ENCODE data around the gene NKAIN2. TPM values are rescaled to one million over a fixed set of nuclear protein-coding genes. Genes with fewer than 3 reads are reported as not detected.
"Not testable (repeated sequence)": the region's sequence is repeated elsewhere in the genome, so short reads cannot be mapped to it uniquely, and the experiment has no call there.

The NKAIN2 gene
- total RNA-seq, 2 experiments from 2014 or later: not detected

DNA sequence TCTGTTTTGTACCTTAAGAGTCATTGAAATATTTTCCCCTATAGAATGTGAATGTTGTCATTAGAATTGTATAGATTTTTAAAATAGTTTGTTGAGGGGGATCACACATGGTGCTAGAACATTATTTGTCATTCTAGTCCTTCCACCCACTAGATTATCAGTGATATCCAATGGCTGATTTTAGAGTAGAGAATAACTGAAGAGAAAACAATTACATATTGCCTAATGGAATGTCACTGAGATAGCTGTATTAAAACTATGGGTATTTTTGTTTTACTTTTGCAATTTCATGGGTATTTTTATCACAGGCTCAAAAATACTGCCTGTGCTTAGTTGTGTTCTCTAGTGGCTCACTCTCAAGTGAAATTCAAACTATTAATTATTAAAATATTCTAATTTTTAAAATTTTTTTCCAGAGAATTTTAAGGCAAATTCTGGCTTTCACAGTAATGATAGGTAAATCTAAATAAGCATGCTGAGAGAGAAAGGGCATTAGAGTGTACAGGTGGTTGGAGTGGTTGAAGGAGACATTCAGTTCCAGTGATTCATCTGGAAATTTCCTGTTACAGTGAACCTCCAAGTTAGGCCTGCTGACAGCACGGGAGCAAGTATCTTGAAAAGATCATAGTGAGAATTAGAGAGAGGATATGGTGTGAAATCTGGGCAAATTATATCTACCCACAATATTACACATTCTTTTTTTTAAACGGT is 399.6 kb downstream of the NKAIN2 start:
- Mint-ChIP-seq H3K4me3 (no peak overlapping the region), H3K27ac (no peak overlapping the region), H3K9me3 (ENCODE audit: low read depth) (no peaks in the 10 kb centered on the region), H3K36me3 (ENCODE audit: low read depth) (no peaks in the 10 kb centered on the region), H3K4me1 (no peaks in the 10 kb centered on the region), H3K27me3 (no peaks in the 10 kb centered on the region)
- DNase-seq (no peak), ATAC-seq (no peak)
- intact Hi-C loops (cut with DNase I, micrococcal nuclease): no loop called here
- CTCF ChIA-PET: no interaction called here
- POLR2A ChIA-PET: no interaction called here

DNA sequence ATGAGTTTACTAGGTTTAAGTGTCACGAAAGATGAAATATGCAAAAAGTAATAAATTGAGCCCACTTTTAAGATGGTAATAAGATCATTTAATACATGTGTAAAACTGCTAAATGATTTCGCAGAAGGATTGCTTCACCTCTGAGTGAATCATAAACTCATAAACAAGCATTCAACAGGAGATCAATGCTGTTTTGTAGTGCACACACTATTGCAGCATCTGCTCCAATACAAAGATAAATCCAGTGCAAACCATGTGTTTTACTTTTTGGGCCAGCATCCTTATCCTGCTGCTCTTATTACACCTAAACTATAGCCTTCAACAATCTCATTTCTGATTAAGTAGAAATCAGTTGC is 400.1 kb downstream of the NKAIN2 start:
- no peak for ATAC-seq
- Mint-ChIP-seq H3K4me1 (no peaks in the 10 kb centered on the region), H3K27me3 (no peaks in the 10 kb centered on the region), H3K36me3 (ENCODE audit: low read depth) (no peaks in the 10 kb centered on the region), H3K9me3 (ENCODE audit: low read depth) (no peaks in the 10 kb centered on the region), H3K4me3 (no peak overlapping the region), H3K27ac (no peak overlapping the region)
- POLR2A ChIA-PET: no interaction called here
- intact Hi-C loops (cut with DNase I, micrococcal nuclease): no loop called here
- CTCF ChIA-PET: no interaction called here
- DNase-seq: no peak

DNA sequence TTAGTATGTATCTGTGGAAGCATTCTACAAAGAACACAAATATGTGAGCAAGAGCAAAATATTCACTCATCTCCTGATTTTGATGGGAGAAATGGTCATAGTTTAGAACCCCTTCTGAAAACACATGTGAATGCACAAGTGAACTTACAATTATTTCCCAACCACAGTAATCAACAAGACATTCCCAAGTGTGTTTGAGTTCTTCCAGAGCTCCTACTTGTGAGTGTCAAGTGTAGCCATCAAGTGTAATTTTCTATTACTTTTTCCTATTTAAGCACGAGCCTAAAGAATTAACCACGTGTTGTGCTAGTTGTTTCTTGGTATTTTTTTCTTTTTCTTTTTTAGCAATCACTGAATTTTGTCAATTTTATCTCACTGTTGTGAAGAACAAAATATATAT is 402.3 kb downstream of the NKAIN2 start:
- intact Hi-C loops (cut with DNase I, micrococcal nuclease): no loop called here

DNA sequence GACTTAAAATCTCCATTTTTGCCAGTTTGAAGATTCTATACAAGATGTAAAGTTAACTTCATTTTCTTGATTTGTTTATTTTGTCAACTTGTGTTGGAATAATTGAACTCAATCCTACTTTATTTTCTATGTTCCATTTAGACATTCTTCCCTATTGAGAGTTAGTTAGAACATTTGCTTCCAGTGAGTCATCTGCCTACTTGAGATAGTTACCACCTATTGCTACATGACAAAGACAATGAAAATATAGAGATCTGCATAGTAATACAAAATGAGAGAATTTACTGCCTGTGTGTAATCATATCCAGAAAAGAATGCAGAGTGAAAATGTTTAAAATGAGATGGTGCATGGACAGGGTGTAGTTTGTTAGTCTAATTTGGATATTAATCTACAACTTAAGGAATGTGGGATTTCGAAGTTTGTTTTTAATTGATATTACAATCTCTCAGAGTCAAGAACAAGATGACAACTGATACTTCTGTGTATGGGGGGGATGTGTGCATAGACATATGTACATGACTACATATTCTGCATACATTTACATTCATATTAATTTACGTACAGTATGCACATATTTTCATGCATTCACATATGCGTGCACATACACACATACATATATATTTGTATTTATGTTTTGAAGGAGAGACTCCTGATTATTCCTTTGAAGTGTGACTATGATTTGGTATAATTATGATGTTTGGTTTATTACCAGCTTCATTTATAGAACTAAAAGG is 420.1 kb downstream of the NKAIN2 start:
- ChIA-PET POLR2A (no interaction called here), CTCF (no interaction called here)
- no peaks in the 10 kb centered on the region for H3K36me3 Mint-ChIP-seq (ENCODE audit: low read depth)
- H3K4me1 Mint-ChIP-seq: no peaks in the 10 kb centered on the region
- no peak for ATAC-seq
- no peak overlapping the region for H3K4me3 Mint-ChIP-seq
- DNase-seq: no peak
- intact Hi-C loops (cut with DNase I, micrococcal nuclease): no loop called here
- no peaks in the 10 kb centered on the region for H3K27me3 Mint-ChIP-seq
- peaks cover 5% of the 10 kb centered on the region for H3K9me3 Mint-ChIP-seq (ENCODE audit: low read depth)
- H3K27ac Mint-ChIP-seq: no peak overlapping the region

More for the DNA sequence above, 402.3 kb downstream of the NKAIN2 start:
- H3K27ac Mint-ChIP-seq: no peak overlapping the region
- CTCF ChIA-PET: no interaction called here
- POLR2A ChIA-PET: no interaction called here
- no peaks in the 10 kb centered on the region for H3K4me1 Mint-ChIP-seq
- ATAC-seq (no peak), DNase-seq (no peak)
- no peaks in the 10 kb centered on the region for H3K9me3 Mint-ChIP-seq (ENCODE audit: low read depth)
- H3K27me3 Mint-ChIP-seq: no peaks in the 10 kb centered on the region
- no peaks in the 10 kb centered on the region for H3K36me3 Mint-ChIP-seq (ENCODE audit: low read depth)
- no peak overlapping the region for H3K4me3 Mint-ChIP-seq

DNA sequence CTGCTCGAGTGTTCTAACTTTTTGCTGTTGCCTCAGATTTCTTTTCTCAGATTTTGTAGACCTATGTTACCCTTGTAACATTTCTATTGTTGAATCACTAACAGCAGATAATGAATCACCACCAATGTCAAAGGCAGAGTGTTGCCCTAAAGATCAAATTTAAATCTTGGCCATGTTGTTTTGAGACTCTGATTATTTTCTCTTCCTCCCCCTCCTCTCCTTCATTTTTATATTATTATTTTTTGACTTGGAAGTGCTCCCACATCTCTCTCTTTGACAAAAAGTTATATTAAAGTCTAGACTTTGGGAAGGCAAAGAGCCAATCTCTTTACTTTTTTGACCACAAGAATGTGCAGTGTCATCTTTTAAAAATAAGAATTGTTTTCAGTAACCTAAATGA is 422.7 kb downstream of the NKAIN2 start:
- no peaks in the 10 kb centered on the region for H3K27me3 Mint-ChIP-seq
- no peaks in the 10 kb centered on the region for H3K36me3 Mint-ChIP-seq (ENCODE audit: low read depth)

DNA sequence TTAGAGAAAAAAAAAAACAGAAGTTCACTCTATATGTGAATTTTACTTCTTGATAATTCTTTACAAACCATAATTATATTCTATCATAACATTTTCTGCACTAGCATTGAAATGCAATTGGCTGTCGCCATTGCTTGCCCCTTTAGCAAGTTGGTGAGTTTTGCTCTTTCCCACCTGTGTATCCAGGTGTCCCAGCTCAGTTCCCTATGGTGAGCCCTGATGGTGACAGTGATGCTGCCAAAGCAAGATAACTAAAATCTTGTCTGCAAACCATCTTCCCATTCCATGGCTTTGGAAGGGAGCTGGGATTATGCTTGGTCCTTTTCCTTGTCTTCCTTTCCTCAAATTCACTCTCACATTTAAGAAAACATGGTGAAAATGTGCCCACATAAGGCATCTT is 429.6 kb downstream of the NKAIN2 start:
- Mint-ChIP-seq H3K4me3 (no peak overlapping the region), H3K27ac (no peak overlapping the region), H3K27me3 (no peaks in the 10 kb centered on the region), H3K36me3 (ENCODE audit: low read depth) (no peaks in the 10 kb centered on the region), H3K9me3 (ENCODE audit: low read depth) (peaks cover 12% of the 10 kb centered on the region), H3K4me1 (no peaks in the 10 kb centered on the region)
- ChIA-PET CTCF (no interaction called here), POLR2A (no interaction called here)
- DNase-seq (no peak), ATAC-seq (no peak)
- intact Hi-C loops (cut with DNase I, micrococcal nuclease): no loop called here

More for the DNA sequence above, 422.7 kb downstream of the NKAIN2 start:
- Mint-ChIP-seq H3K9me3 (ENCODE audit: low read depth) (peaks cover 12% of the 10 kb centered on the region), H3K27ac (no peak overlapping the region), H3K4me1 (no peaks in the 10 kb centered on the region), H3K4me3 (no peak overlapping the region)
- no peak for DNase-seq
- ChIA-PET CTCF (no interaction called here), POLR2A (interaction anchor here (0.6 kb wide), 1 partner anchor 186 kb away, joined by 5 read pairs; no protein-coding TSS in a partner anchor)
- ATAC-seq: no peak
- intact Hi-C loops (cut with DNase I, micrococcal nuclease): no loop called here

DNA sequence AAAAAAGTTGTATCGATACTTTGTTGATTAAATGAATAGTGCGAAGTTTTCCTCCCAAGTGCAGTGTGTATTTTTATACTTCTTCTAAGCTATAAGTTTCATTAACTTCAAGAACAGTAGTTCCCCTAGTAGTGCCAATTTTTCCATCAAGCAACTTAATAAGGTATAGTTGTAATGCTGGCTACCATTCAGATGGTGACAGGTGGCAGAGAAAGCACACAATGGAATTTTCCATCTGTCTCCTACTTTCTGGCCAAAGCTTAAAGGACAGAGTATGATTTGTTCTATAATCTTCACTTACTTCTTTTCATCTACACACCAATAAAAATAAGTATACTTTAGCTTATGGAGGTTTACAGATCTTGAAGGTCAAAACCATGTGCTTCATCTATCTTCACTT is 431.1 kb downstream of the NKAIN2 start:
- peaks cover 9% of the 10 kb centered on the region for H3K9me3 Mint-ChIP-seq (ENCODE audit: low read depth)
- no peak for DNase-seq
- H3K27ac Mint-ChIP-seq: no peak overlapping the region
- no peaks in the 10 kb centered on the region for H3K27me3 Mint-ChIP-seq
- H3K4me1 Mint-ChIP-seq: no peaks in the 10 kb centered on the region
- no peaks in the 10 kb centered on the region for H3K36me3 Mint-ChIP-seq (ENCODE audit: low read depth)
- CTCF ChIA-PET: no interaction called here
- no peak overlapping the region for H3K4me3 Mint-ChIP-seq
- POLR2A ChIA-PET: no interaction called here
- ATAC-seq: no peak
- intact Hi-C loops (cut with DNase I, micrococcal nuclease): no loop called here

DNA sequence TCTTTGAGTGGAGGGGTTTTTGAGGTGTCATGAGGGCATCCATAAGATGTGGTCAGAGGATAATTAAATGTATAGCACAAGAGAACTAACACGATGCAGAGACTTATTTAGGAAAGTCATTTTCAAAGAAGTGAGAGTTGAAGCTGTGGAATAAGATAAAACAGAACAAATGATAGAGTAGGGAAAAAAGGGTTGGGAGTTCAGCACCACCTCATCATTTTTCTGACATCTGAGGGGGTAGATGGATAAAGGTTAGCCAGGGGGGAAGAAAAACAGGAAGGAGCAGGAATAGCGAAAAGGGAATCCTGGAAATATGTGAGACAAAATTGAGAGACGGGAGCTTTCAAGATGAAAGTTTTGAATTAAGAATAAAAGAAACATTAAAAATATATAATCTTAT is 434.2 kb downstream of the NKAIN2 start:
- Mint-ChIP-seq H3K27me3 (no peaks in the 10 kb centered on the region), H3K36me3 (ENCODE audit: low read depth) (no peaks in the 10 kb centered on the region), H3K27ac (no peak overlapping the region), H3K4me1 (no peaks in the 10 kb centered on the region), H3K9me3 (ENCODE audit: low read depth) (peaks cover 6% of the 10 kb centered on the region), H3K4me3 (no peak overlapping the region)
- intact Hi-C loops (cut with DNase I, micrococcal nuclease): no loop called here
- ChIA-PET CTCF (no interaction called here), POLR2A (no interaction called here)
- no peak for ATAC-seq
- DNase-seq: no peak

DNA sequence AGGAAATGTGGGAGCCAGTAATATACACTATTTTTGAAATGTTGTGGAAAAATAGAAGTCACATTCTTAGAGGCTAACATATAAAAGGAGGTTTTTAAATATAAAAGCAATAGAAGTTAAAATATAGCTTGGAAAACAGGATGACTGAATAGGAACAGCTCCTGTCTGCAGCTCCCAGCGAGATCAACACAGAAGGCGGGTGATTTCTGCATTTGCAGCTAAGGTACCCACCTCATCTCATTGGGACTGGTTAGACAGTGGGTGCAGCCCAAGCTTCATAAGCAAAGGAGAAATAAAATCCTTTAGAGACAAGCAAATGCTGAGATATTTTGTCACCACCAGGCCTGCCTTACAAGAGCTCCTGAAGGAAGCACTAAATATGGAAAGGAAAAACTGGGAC is 434.7 kb downstream of the NKAIN2 start:
- H3K27me3 Mint-ChIP-seq; ATAC-seq; H3K4me3 Mint-ChIP-seq; H3K36me3 Mint-ChIP-seq (ENCODE audit: low read depth); CTCF ChIA-PET; intact Hi-C loops (cut with DNase I, micrococcal nuclease); DNase-seq; H3K27ac Mint-ChIP-seq; H3K4me1 Mint-ChIP-seq; H3K9me3 Mint-ChIP-seq (ENCODE audit: low read depth); POLR2A ChIA-PET: not testable (repeated sequence)

DNA sequence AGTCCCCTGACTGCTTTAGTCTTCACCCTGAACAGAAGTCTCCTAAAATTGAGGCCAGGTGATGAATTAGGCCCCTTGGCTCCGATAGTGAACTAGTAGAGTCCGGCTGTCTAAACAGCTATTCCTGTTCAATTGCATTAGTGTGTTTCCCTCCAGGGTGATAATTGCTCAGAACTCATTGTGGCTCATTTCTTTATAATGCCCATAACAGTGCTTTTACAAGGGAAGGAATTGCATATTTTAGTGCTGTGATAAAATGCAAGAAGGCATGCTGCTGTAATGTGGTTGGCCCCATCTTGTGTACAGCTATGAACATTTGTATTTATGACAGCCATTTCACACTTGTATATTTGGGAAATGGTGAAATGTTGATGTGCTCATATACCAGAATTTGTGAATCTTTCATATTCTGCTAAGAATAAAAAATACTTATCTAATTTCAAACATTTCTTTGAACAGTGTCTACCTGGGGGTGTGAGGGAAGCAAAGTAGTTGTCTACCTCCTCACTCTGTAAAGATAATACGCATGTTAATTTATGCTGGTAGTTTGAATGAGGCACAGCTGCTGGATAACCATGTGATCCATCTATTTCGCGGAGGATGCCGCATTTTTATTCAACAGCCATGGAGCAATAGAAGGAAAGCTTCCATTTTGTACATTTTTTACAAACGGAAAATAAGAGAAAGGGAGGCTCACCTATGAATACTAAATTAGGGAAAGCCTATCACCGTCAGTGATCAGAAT is 451.4 kb downstream of the NKAIN2 start:
- POLR2A ChIA-PET: no interaction called here
- CTCF ChIA-PET: no interaction called here
- Mint-ChIP-seq H3K4me1 (no peaks in the 10 kb centered on the region), H3K36me3 (ENCODE audit: low read depth) (no peaks in the 10 kb centered on the region), H3K27me3 (no peaks in the 10 kb centered on the region), H3K27ac (no peak overlapping the region), H3K9me3 (ENCODE audit: low read depth) (no peaks in the 10 kb centered on the region), H3K4me3 (no peak overlapping the region)
- no peak for DNase-seq
- no peak for ATAC-seq
- intact Hi-C loops (cut with DNase I, micrococcal nuclease): no loop called here

DNA sequence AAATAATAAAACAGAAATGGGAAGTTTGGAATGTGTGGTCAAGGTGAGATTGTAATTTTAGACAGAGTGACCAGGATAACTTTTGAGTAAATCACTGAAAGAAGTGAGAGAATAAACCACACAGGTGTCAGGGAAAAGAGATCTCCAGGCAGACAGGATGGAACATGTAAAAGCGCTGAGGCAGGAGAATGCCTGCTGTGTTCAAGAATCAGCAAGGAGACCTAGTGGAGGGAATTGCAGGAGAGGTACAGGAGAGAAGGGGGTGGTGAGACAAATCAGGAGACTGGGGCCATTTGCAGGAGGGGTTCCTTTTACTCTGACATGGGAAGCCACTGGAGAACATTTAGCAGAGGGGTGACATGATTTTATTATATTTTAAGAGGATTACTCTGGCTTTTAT is 456.7 kb downstream of the NKAIN2 start:
- H3K27ac Mint-ChIP-seq: no peak overlapping the region
- no peak overlapping the region for H3K4me3 Mint-ChIP-seq
- no peak for ATAC-seq
- POLR2A ChIA-PET: no interaction called here
- no peaks in the 10 kb centered on the region for H3K9me3 Mint-ChIP-seq (ENCODE audit: low read depth)
- H3K4me1 Mint-ChIP-seq: no peaks in the 10 kb centered on the region
- no peaks in the 10 kb centered on the region for H3K27me3 Mint-ChIP-seq
- no peaks in the 10 kb centered on the region for H3K36me3 Mint-ChIP-seq (ENCODE audit: low read depth)
- CTCF ChIA-PET: no interaction called here
- DNase-seq: no peak
- intact Hi-C loops (cut with DNase I, micrococcal nuclease): no loop called here

DNA sequence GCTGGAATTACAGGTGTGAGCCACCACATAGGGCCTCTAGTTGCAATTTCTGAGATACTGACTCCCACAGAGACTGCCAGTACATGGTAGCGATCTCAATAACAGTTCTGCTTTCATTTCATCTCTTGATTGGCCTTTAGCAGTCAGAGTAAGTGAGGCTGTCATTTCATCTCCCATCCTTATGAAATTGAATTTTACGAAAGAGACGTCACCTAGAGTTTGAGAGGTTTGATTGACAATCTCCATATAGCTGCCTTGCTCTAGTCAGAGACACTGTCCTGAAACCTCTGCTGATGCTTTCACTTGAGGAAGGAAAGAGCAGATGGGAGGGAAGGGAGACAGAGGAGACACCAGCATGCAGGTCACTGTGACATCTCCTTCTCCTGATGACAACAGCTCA is 466.1 kb downstream of the NKAIN2 start:
- intact Hi-C loops (cut with DNase I, micrococcal nuclease): no loop called here
- H3K4me3 Mint-ChIP-seq: no peak overlapping the region
- POLR2A ChIA-PET: no interaction called here
- no peaks in the 10 kb centered on the region for H3K36me3 Mint-ChIP-seq (ENCODE audit: low read depth)
- H3K4me1 Mint-ChIP-seq: no peaks in the 10 kb centered on the region
- no peak for DNase-seq
- no peaks in the 10 kb centered on the region for H3K27me3 Mint-ChIP-seq
- no peaks in the 10 kb centered on the region for H3K9me3 Mint-ChIP-seq (ENCODE audit: low read depth)
- CTCF ChIA-PET: no interaction called here
- no peak for ATAC-seq
- no peak overlapping the region for H3K27ac Mint-ChIP-seq

All from activated CD4-positive, alpha-beta T cell treated with anti-CD3 and anti-CD28 coated beads for 36 hours (primary cell).